Naive B cell (primary cell): Measurements from ENCODE around the gene CAMK1D. TPM values are rescaled to one million over a fixed set of nuclear protein-coding genes. Genes with fewer than 3 reads are reported as not detected.
"Not testable (repeated sequence)": the region's sequence is repeated elsewhere in the genome, so short reads cannot be mapped to it uniquely, and the experiment has no call there.

Source experiments
- ATAC-seq, 2 donors: fragments of 150-1000 bp; cut with Tn5 transposase; 2 replicates each; pipeline ENCODE4 v1.10.0; 2021; ENCODE audit warnings: low read depth in 2 of 2, mild to moderate bottlenecking in 2 of 2, moderate library complexity in 2 of 2
- DNase-seq: peaks from one replicate; pipeline ENCODE4 v3.0.0; 2022
- H3K27ac Mint-ChIP-seq, 6 donors: one replicate each; pipeline ENCODE4 v1.8.0; 2020 to 2022; ENCODE audit warnings: mild to moderate bottlenecking in 6 of 6, mixed read lengths in 6 of 6, moderate library complexity in 5 of 6, inconsistent platforms in 2 of 6
- H3K27me3 Mint-ChIP-seq, 3 donors: one replicate each; pipeline ENCODE4 v1.8.0; 2021 to 2022; ENCODE audit warnings: mixed read lengths in 3 of 3, mild to moderate bottlenecking in 1 of 3
- H3K36me3 Mint-ChIP-seq, 2 donors: one replicate each; pipeline ENCODE4 v1.8.0; 2020 to 2022; ENCODE audit warnings: mixed read lengths in 2 of 2, inconsistent platforms in 1 of 2, mild to moderate bottlenecking in 1 of 2
- H3K4me1 Mint-ChIP-seq, 3 donors: one replicate each; pipeline ENCODE4 v1.8.0; 2020 to 2022; ENCODE audit warnings: mixed read lengths in 3 of 3, inconsistent platforms in 1 of 3, mild to moderate bottlenecking in 1 of 3, moderate library complexity in 1 of 3
- H3K4me3 Mint-ChIP-seq, 8 donors: one replicate each; pipeline ENCODE4 v1.8.0; 2020 to 2022; ENCODE audit warnings: mild to moderate bottlenecking in 8 of 8, mixed read lengths in 8 of 8, moderate library complexity in 8 of 8, inconsistent platforms in 2 of 8
- H3K9me3 Mint-ChIP-seq, 7 donors: one replicate each; pipeline ENCODE4 v1.8.0; 2020 to 2022; ENCODE audit warnings: mixed read lengths in 7 of 7, mild to moderate bottlenecking in 5 of 7, inconsistent platforms in 2 of 7, moderate library complexity in 1 of 7
- polyA plus RNA-seq, 6 donors: library from polyadenylated mRNA; unstranded; fragments of 300-500 nt; fragmentation: Illumina TruSeq; gene quantifications; one replicate each; pipeline ENCODE4 v1.2.3, GENCODE V29; 2021; ENCODE audit warnings: low read depth in 6 of 6

The CAMK1D gene
- polyA plus RNA-seq, 6 donors from 2014 or later, result 12.2 to 54.1 (median 35.6) TPM

- Mint-ChIP-seq H3K27me3 (no peaks in the 10 kb centered on the region), H3K36me3 (peaks cover 0 to 8% of the 10 kb centered on the region in 2 donors), H3K4me1 (peaks cover 50 to 63% (median 54%) of the 10 kb centered on the region in 3 donors), H3K27ac (peak overlapping the region; percentile 96 to 98 (median 97)), H3K4me3 (peak overlapping the region; percentile 80 to 100 (median 88)), H3K9me3 (peaks cover 0 to under 1% (median 0%) of the 10 kb centered on the region in 7 donors)
- DNase-seq (no peak), ATAC-seq (no peak)
These were observed 965 bp upstream of the CAMK1D start for GRCh38 chr10:12348294-12348869.

- Mint-ChIP-seq H3K27me3 (no peaks in the 10 kb centered on the region), H3K36me3 (peaks cover 0 to 8% of the 10 kb centered on the region in 2 donors), H3K27ac (peak overlapping the region; percentile 98 to 100 (median 99)), H3K9me3 (no peaks in the 10 kb centered on the region), H3K4me1 (peaks cover 53 to 64% (median 64%) of the 10 kb centered on the region in 3 donors), H3K4me3 (peak overlapping the region; percentile 97 to 100 (median 99))
- DNase-seq (no peak), ATAC-seq (peak in 1 of 2 donors; percentile 61)
These were observed 351 bp downstream of the CAMK1D start for GRCh38 chr10:12349629-12350166.

DNA sequence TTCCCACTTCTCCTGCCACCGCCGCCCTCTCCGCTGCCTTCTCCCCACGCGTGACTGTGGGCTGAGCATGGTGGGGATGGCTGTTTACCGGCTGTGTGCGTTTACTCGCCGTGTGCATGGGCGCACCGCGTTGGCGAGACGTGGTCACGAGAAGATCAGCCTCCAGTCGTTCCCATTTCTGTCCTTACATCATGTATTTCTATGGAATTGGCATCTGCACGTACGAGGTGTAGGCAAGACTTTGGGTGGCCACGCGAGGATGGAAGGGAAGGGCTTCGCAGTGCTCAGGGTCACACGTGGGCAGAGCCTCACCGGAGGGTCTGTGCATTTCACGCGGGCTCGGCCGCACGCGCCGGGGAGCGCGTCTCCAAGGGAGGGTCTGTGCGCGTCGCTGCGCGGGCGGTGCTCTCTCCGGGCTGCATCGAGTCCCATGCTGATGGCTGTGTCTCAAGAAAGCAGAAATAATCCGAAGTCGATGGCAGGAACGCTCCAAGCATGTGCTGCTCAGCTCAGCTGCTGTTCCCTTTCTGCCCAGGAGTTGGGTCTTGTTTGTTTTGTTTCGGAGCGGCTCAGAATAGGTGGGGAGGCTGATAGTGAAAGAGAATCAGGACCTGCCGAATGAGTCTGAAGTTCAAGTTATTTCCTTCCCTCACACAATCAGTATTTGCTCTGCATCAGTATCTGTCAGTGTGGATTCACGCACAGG lies 973 bp downstream of the CAMK1D start:
- ATAC-seq (peak; percentile 38 to 42), DNase-seq (peak; percentile 73)
- peaks cover 54 to 70% (median 67%) of the 10 kb centered on the region in 3 donors for H3K4me1 Mint-ChIP-seq
- H3K4me3 Mint-ChIP-seq, result peak overlapping the region; percentile 97 to 100 (median 98)
- no peaks in the 10 kb centered on the region for H3K27me3 Mint-ChIP-seq
- H3K9me3 Mint-ChIP-seq, result no peaks in the 10 kb centered on the region
- H3K27ac Mint-ChIP-seq, result peak overlapping the region; percentile 98 to 99 (median 99)
- peaks cover 0 to 8% of the 10 kb centered on the region in 2 donors for H3K36me3 Mint-ChIP-seq

GRCh38 chr10:12350925-12351324 lies 1.6 kb downstream of the CAMK1D start:
- peak overlapping the region; percentile 97 to 100 (median 98) for H3K4me3 Mint-ChIP-seq
- peaks cover 0 to 8% of the 10 kb centered on the region in 2 donors for H3K36me3 Mint-ChIP-seq
- H3K27me3 Mint-ChIP-seq, result no peaks in the 10 kb centered on the region
- DNase-seq, result no peak
- H3K9me3 Mint-ChIP-seq, result no peaks in the 10 kb centered on the region
- no peak for ATAC-seq
- H3K27ac Mint-ChIP-seq, result peak overlapping the region; percentile 98 to 99 (median 99)
- H3K4me1 Mint-ChIP-seq, result peaks cover 59 to 76% (median 72%) of the 10 kb centered on the region in 3 donors

DNA sequence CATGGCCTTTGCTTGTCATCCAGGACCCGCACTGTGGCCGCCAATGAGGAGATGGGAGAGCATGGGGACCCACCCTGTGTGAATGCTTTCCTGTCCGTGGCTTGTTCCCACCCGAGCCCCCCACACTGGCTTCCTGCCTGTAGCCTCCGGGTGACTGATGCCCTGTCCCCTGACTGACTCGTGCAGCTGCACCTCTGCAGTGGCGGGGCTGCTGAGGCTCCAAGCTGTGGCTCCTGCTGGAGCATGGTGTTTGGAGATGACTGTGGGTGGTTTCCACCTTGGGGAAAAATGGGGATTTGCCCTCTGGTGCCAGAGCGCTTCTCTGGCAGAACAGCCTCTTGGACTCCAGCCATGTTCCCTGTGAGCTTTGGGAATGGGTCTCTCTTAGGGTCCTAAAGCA lies 2.1 kb downstream of the CAMK1D start:
- Mint-ChIP-seq H3K4me1 (peaks cover 62 to 81% (median 74%) of the 10 kb centered on the region in 3 donors), H3K36me3 (peaks cover 0 to 8% of the 10 kb centered on the region in 2 donors), H3K27me3 (no peaks in the 10 kb centered on the region), H3K9me3 (no peaks in the 10 kb centered on the region), H3K27ac (peak overlapping the region; percentile 20 to 99 (median 63)), H3K4me3 (peak overlapping the region; percentile 97 to 100 (median 98))
- no peak for ATAC-seq
- no peak for DNase-seq

GRCh38 chr10:12351889-12352288 lies 2.5 kb downstream of the CAMK1D start:
- Mint-ChIP-seq H3K27me3 (no peaks in the 10 kb centered on the region), H3K36me3 (peaks cover 0 to 8% of the 10 kb centered on the region in 2 donors), H3K4me1 (peaks cover 58 to 82% (median 74%) of the 10 kb centered on the region in 3 donors), H3K27ac (peak overlapping the region; percentile 20 to 99 (median 63)), H3K9me3 (no peaks in the 10 kb centered on the region), H3K4me3 (peak overlapping the region; percentile 97 to 100 (median 98))
- DNase-seq (no peak), ATAC-seq (no peak)

GRCh38 chr10:12353399-12354242 lies 4.3 kb downstream of the CAMK1D start:
- H3K36me3 Mint-ChIP-seq, result peaks cover 0 to 8% of the 10 kb centered on the region in 2 donors
- no peaks in the 10 kb centered on the region for H3K27me3 Mint-ChIP-seq
- ATAC-seq, result no peak
- H3K27ac Mint-ChIP-seq, result peak overlapping the region; percentile 3 to 93 (median 60)
- DNase-seq, result no peak
- H3K9me3 Mint-ChIP-seq, result no peaks in the 10 kb centered on the region
- peak overlapping the region in 6 of 8 donors; percentile 0 to 77 (median 66) for H3K4me3 Mint-ChIP-seq
- H3K4me1 Mint-ChIP-seq, result peaks cover 55 to 81% (median 74%) of the 10 kb centered on the region in 3 donors

- H3K9me3 Mint-ChIP-seq, H3K27me3 Mint-ChIP-seq, H3K36me3 Mint-ChIP-seq, DNase-seq, H3K4me3 Mint-ChIP-seq, ATAC-seq: not testable (repeated sequence)
- H3K4me1 Mint-ChIP-seq, result peaks cover 62 to 92% (median 85%) of the 10 kb centered on the region in 3 donors
- H3K27ac Mint-ChIP-seq, result peak overlapping the region in 2 of 6 donors; percentile 10 to 83
These were observed 5.3 kb downstream of the CAMK1D start for GRCh38 chr10:12354696-12355095.

GRCh38 chr10:12355384-12355783 lies 6.0 kb downstream of the CAMK1D start:
- peak overlapping the region in 2 of 8 donors; percentile 56 to 71 for H3K4me3 Mint-ChIP-seq
- no peak for ATAC-seq
- H3K27ac Mint-ChIP-seq, result peak overlapping the region in 2 of 6 donors; percentile 76 to 83

DNA sequence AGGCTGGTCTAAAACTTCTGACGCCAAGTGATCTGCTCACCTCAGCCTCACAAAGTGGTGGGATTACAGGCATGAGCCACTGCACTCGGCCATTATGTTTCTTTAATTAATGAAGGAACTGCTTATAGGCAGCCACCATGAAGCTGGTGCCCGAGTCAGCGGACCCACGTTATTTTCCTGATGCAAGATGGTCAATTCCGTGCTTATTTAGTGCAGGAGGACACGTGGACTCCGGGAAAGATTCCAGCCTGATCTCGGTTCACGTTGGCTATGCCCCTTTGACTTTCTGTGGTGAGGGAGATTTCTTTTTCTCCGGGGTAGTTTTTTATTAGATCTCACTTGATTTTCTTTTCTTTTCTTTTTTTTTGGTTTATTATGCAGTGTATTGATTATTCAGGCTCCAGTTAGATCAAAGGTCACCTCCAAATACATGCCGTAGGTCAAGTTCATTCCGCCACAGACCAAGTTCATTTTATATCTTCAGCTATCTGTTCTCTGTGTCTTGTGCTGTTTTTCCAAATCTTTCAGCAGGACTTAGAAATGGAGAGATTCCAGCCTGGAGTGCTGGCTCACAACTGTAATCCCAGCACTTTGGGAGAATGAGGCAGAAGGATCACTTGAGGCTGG lies 8.3 kb downstream of the CAMK1D start:
- Mint-ChIP-seq H3K4me3 (peak overlapping the region in 2 of 8 donors; percentile 5 to 21), H3K9me3 (no peaks in the 10 kb centered on the region), H3K4me1 (peaks cover 61 to 96% (median 94%) of the 10 kb centered on the region in 3 donors), H3K27me3 (no peaks in the 10 kb centered on the region), H3K36me3 (peaks cover 6 to 7% of the 10 kb centered on the region in 2 donors), H3K27ac (peak overlapping the region; percentile 33 to 87 (median 52))
- DNase-seq (no peak), ATAC-seq (no peak)

More at GRCh38 chr10:12355384-12355783, 6.0 kb downstream of the CAMK1D start:
- no peak for DNase-seq
- no peaks in the 10 kb centered on the region for H3K9me3 Mint-ChIP-seq
- peaks cover 64 to 95% (median 91%) of the 10 kb centered on the region in 3 donors for H3K4me1 Mint-ChIP-seq
- H3K27me3 Mint-ChIP-seq, result no peaks in the 10 kb centered on the region
- H3K36me3 Mint-ChIP-seq, result peaks cover 0 to 4% of the 10 kb centered on the region in 2 donors

- peak overlapping the region in 5 of 6 donors; percentile 56 to 96 (median 82) for H3K27ac Mint-ChIP-seq
- DNase-seq, result no peak
- H3K4me3 Mint-ChIP-seq, result peak overlapping the region in 4 of 8 donors; percentile 7 to 16 (median 11)
- H3K4me1 Mint-ChIP-seq, result peaks cover 56 to 94% (median 92%) of the 10 kb centered on the region in 3 donors
- peaks cover 6 to 7% of the 10 kb centered on the region in 2 donors for H3K36me3 Mint-ChIP-seq
- no peaks in the 10 kb centered on the region for H3K9me3 Mint-ChIP-seq
- H3K27me3 Mint-ChIP-seq, result no peaks in the 10 kb centered on the region
- peak in 1 of 2 donors; percentile 21 for ATAC-seq
These were observed 9.7 kb downstream of the CAMK1D start for GRCh38 chr10:12358863-12359564.

- Mint-ChIP-seq H3K36me3 (peaks cover 6 to 7% of the 10 kb centered on the region in 2 donors), H3K4me1 (peaks cover 49 to 91% (median 88%) of the 10 kb centered on the region in 3 donors), H3K27me3 (no peaks in the 10 kb centered on the region), H3K9me3 (no peaks in the 10 kb centered on the region), H3K4me3 (no peak overlapping the region), H3K27ac (peak overlapping the region in 5 of 6 donors; percentile 73 to 96 (median 91))
- DNase-seq (no peak), ATAC-seq (no peak)
These were observed 11.1 kb downstream of the CAMK1D start for GRCh38 chr10:12360461-12360860.
